Esophagus muscularis mucosa (tissue), 3 donors: Measurements from ENCODE around the gene KDELR1.

Source experiments
- POLR2A ChIP-seq: fragments of 450-650 bp; IDR thresholded peaks from one replicate; pipeline ENCODE4 v1.6.1; 2017; ENCODE audit warnings: antibody characterized with exemption, moderate library complexity, mild to moderate bottlenecking, low read depth
- POLR2AphosphoS5 ChIP-seq, 2 donors: sonication (generic); formaldehyde crosslinking; IDR thresholded peaks; one replicate each; pipeline ENCODE4 v1.6.1; 2017; ENCODE audit warnings: antibody characterized with exemption in 2 of 2
- TF ChIP-seq, protein P1 (sequence below), 3 experiments: fragments of 200-600 bp in 2 of 3; fragments of 450-650 bp in 1 of 3; sonication (generic) in 2 of 3; IDR thresholded peaks; one replicate each; pipeline ENCODE4 v1.5.1; 2017 to 2019; ENCODE audit warnings: antibody characterized with exemption in 3 of 3, mild to moderate bottlenecking in 2 of 3, moderate library complexity in 1 of 3

DNA sequence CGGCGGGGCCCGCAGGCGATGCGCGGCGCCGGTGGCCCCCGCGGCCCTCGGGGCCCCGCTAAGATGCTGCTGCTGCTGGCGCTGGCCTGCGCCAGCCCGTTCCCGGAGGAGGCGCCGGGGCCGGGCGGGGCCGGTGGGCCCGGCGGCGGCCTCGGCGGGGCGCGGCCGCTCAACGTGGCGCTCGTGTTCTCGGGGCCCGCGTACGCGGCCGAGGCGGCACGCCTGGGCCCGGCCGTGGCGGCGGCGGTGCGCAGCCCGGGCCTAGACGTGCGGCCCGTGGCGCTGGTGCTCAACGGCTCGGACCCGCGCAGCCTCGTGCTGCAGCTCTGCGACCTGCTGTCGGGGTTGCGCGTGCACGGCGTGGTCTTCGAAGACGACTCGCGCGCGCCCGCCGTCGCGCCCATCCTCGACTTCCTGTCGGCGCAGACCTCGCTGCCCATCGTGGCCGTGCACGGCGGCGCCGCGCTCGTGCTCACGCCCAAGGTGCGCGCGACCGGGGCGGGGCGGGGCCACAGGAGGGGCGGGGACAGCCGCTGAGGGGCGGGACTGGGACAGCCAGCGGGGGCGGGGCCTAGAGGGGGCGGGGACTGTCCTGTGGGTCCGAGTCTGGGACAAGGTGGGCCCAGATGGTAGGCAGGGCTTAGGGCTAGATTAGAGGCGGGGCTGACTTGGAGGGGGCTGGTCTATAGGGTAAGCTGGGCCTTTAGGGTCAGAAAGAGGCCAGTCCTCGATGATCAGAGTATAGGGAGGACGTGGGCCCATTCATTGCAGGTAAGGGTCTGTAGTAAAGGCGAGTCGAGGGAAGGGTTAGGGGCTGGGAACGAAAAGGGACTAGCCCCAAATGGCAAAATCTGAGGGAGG, 7.3 kb upstream of the KDELR1 start:
- TF ChIP-seq, protein P1, sequence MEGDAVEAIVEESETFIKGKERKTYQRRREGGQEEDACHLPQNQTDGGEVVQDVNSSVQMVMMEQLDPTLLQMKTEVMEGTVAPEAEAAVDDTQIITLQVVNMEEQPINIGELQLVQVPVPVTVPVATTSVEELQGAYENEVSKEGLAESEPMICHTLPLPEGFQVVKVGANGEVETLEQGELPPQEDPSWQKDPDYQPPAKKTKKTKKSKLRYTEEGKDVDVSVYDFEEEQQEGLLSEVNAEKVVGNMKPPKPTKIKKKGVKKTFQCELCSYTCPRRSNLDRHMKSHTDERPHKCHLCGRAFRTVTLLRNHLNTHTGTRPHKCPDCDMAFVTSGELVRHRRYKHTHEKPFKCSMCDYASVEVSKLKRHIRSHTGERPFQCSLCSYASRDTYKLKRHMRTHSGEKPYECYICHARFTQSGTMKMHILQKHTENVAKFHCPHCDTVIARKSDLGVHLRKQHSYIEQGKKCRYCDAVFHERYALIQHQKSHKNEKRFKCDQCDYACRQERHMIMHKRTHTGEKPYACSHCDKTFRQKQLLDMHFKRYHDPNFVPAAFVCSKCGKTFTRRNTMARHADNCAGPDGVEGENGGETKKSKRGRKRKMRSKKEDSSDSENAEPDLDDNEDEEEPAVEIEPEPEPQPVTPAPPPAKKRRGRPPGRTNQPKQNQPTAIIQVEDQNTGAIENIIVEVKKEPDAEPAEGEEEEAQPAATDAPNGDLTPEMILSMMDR (IDR thresholded peaks at IDR 0.05): no peak
- TF ChIP-seq POLR2A (no peak), POLR2AphosphoS5 (IDR thresholded peaks at IDR 0.05) (peak; percentile 17 to 37)
